HL-60 (cell line): ENCODE results near the gene RELCH.

Experiments
- DNase-seq, 2 experiments: peaks; one replicate each; pipeline ENCODE4 v3.0.0-alpha.2; 2010 to 2020; ENCODE audit warnings: low read depth in 1 of 2, low spot score in 1 of 2
- H3K27ac ChIP-seq: fragments of 250-450 bp; sonication (Bioruptor Pico); replicated peaks from 2 replicates; pipeline ENCODE4 v1.5.1; 2020; ENCODE audit warnings: mild to moderate bottlenecking, moderate library complexity
- H3K27me3 ChIP-seq: fragments of 250-450 bp; sonication (Bioruptor Pico); 2 replicates; pipeline ENCODE4 v1.5.1; 2021; ENCODE audit warnings: mild to moderate bottlenecking, moderate library complexity; ENCODE audit not compliant: insufficient read depth, poor library complexity, severe bottlenecking
- H3K4me3 ChIP-seq: replicated peaks from 2 replicates; pipeline ENCODE4 v1.5.1; 2011; ENCODE audit warnings: mild to moderate bottlenecking, control low read depth, low read length; ENCODE audit not compliant: insufficient read depth
- GABPA ChIP-seq: IDR thresholded peaks from 2 replicates; pipeline ENCODE4 v1.6.1; 2012; ENCODE audit warnings: low read depth
- POLR2AphosphoS5 ChIP-seq: IDR thresholded peaks from 2 replicates; pipeline ENCODE4 v1.6.1; 2012; ENCODE audit warnings: low read depth
- SPI1 ChIP-seq: IDR thresholded peaks from 2 replicates; pipeline ENCODE4 v1.6.1; 2012; ENCODE audit warnings: low read depth, mild to moderate bottlenecking, borderline replicate concordance
- TF ChIP-seq, protein P1 (sequence below): IDR thresholded peaks from 2 replicates; pipeline ENCODE4 v1.6.1; 2012; ENCODE audit warnings: low read depth; ENCODE audit not compliant: insufficient replicate concordance
- TF ChIP-seq, protein P2 (sequence below): IDR thresholded peaks from one replicate; pipeline ENCODE4 v1.5.1; 2011; ENCODE audit warnings: low read length, control low read depth, inconsistent platforms; ENCODE audit not compliant: insufficient read depth

Gene RELCH

DNA sequence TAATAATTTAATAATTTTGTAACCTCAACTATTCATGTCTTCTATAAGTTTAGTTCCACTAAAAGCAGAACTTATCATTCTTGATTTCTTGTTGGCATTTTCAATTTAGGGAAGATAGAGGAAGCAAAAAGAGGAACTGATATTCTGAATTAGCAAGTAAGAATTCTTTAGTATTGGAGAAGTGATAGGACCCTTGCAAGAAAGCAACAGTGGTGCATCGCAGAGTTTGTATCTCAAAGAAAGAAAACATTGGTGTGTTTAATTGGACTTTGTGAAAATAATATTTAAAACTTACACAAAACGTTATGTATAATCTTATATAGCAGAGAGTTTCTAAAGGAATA is 101.6 kb downstream of the RELCH start:
- Histone ChIP-seq H3K4me3 (no peak overlapping the region), H3K27ac (no peak overlapping the region), H3K27me3 (no peaks in the 10 kb centered on the region)
- peak in 1 of 2 experiments; percentile 26 for DNase-seq
- TF ChIP-seq, protein P1, sequence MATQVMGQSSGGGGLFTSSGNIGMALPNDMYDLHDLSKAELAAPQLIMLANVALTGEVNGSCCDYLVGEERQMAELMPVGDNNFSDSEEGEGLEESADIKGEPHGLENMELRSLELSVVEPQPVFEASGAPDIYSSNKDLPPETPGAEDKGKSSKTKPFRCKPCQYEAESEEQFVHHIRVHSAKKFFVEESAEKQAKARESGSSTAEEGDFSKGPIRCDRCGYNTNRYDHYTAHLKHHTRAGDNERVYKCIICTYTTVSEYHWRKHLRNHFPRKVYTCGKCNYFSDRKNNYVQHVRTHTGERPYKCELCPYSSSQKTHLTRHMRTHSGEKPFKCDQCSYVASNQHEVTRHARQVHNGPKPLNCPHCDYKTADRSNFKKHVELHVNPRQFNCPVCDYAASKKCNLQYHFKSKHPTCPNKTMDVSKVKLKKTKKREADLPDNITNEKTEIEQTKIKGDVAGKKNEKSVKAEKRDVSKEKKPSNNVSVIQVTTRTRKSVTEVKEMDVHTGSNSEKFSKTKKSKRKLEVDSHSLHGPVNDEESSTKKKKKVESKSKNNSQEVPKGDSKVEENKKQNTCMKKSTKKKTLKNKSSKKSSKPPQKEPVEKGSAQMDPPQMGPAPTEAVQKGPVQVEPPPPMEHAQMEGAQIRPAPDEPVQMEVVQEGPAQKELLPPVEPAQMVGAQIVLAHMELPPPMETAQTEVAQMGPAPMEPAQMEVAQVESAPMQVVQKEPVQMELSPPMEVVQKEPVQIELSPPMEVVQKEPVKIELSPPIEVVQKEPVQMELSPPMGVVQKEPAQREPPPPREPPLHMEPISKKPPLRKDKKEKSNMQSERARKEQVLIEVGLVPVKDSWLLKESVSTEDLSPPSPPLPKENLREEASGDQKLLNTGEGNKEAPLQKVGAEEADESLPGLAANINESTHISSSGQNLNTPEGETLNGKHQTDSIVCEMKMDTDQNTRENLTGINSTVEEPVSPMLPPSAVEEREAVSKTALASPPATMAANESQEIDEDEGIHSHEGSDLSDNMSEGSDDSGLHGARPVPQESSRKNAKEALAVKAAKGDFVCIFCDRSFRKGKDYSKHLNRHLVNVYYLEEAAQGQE: no peak
- peak; percentile 100 for TF ChIP-seq SPI1

DNA sequence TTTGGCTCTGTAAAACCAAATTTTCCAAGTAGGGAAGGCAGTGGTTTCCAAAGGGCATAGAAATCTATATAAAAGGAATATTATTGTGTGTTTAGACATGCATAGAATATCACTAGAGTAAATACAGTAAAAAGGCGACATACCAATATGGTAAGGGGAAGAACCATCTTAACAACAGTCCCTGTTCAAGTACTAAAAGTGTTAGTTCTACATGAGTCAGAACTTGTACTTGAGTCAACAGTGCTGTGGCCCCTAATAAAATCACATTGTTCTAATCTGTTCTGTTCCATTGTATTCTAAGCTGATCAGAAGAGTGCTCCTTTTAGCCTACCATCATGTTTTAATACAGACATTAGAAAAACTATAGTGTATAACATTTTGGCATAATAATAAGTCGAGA is 102.0 kb downstream of the RELCH start:
- TF ChIP-seq SPI1: no peak
- TF ChIP-seq GABPA: no peak
- TF ChIP-seq, protein P2, sequence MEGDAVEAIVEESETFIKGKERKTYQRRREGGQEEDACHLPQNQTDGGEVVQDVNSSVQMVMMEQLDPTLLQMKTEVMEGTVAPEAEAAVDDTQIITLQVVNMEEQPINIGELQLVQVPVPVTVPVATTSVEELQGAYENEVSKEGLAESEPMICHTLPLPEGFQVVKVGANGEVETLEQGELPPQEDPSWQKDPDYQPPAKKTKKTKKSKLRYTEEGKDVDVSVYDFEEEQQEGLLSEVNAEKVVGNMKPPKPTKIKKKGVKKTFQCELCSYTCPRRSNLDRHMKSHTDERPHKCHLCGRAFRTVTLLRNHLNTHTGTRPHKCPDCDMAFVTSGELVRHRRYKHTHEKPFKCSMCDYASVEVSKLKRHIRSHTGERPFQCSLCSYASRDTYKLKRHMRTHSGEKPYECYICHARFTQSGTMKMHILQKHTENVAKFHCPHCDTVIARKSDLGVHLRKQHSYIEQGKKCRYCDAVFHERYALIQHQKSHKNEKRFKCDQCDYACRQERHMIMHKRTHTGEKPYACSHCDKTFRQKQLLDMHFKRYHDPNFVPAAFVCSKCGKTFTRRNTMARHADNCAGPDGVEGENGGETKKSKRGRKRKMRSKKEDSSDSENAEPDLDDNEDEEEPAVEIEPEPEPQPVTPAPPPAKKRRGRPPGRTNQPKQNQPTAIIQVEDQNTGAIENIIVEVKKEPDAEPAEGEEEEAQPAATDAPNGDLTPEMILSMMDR: no peak
- TF ChIP-seq, protein P1: no peak
- no peak for TF ChIP-seq POLR2AphosphoS5
- H3K27me3 ChIP-seq: no peaks in the 10 kb centered on the region
- no peak overlapping the region for H3K27ac ChIP-seq
- DNase-seq: no peak
- no peak overlapping the region for H3K4me3 ChIP-seq

DNA sequence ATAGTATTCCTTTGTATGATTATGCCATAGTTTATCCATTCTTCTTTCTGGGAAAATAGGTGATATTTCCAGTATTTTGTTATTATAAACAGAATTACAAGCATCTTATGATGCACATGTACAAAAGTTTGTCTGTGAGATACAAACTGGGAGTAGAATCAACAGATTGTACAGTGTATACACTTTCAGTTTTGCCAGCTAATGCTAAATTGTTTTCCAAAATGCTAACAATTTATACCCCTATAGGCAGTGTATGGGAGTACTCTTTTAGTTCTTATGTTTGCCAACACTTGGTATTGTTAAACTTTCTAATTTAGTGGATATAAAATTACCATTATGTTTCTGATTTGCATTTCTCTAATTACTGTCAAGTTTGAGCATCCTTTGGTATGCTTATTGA is 107.0 kb downstream of the RELCH start:
- no peak overlapping the region for H3K27ac ChIP-seq
- H3K27me3 ChIP-seq: no peaks in the 10 kb centered on the region
- no peak for DNase-seq
- H3K4me3 ChIP-seq: no peak overlapping the region
- TF ChIP-seq GABPA (no peak), POLR2AphosphoS5 (no peak)
- TF ChIP-seq, protein P1: no peak
- TF ChIP-seq, protein P2: no peak

DNA sequence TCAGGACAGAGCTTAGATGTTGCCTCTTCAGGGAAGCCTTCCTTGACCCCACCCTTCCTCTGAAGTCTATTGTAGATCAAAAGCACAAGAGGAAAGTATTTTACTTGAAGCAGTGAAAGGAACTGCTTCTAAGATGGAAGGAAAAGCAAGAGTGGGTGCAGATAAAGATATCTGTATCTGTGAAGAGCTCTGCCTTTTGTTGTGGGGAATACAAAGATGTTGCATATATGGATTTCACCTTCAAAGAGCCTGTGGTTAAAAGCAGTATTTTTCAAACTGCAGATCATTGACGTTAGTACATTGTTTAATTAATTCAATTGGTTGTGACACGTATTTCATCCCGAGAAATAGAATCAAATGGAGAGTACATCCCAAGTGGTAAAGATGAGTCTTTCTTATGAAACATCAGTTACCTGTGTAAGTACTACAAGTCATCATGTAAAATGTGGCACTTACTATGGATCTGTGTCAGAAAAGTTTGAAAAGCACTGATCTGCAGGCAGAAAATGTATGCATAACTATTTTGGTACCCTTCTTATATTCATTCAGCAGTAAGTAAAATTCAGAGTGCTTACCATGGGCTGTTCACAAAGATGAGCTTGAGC is 113.4 kb downstream of the RELCH start:
- Histone ChIP-seq H3K27ac (no peak overlapping the region), H3K27me3 (no peaks in the 10 kb centered on the region), H3K4me3 (no peak overlapping the region)
- TF ChIP-seq POLR2AphosphoS5 (no peak), SPI1 (no peak), GABPA (no peak)
- TF ChIP-seq, protein P2: no peak
- TF ChIP-seq, protein P1: no peak
- no peak for DNase-seq
